Activated CD4-positive, CD25-positive, alpha-beta regulatory T cell (primary cell): ENCODE measurements around the gene CHRDL2.
"Not testable (repeated sequence)": the region's sequence is repeated elsewhere in the genome, so short reads cannot be mapped to it uniquely, and the experiment has no call there.

Source experiments
- DNase-seq, 4 experiments: peaks; one replicate each; lab custom pipeline; 2025; lab: John Stamatoyannopoulos, UW

The CHRDL2 gene

GRCh38 chr11:74669211-74670160 lies 61.7 kb downstream of the CHRDL2 start:
- no peak for DNase-seq

- DNase-seq = no peak
Observed at GRCh38 chr11:74663315-74663714, 67.9 kb downstream of the CHRDL2 start.

GRCh38 chr11:74662487-74663103 lies 68.6 kb downstream of the CHRDL2 start:
- DNase-seq = no peak

- DNase-seq = not testable (repeated sequence)
Observed at GRCh38 chr11:74659124-74659523, 72.1 kb downstream of the CHRDL2 start.

GRCh38 chr11:74654976-74655375 lies 76.2 kb downstream of the CHRDL2 start:
- DNase-seq = no peak

GRCh38 chr11:74650498-74650897 lies 80.7 kb downstream of the CHRDL2 start:
- no peak for DNase-seq

GRCh38 chr11:74648894-74649293 lies 82.3 kb downstream of the CHRDL2 start:
- no peak for DNase-seq

GRCh38 chr11:74647831-74648230 lies 83.4 kb downstream of the CHRDL2 start:
- DNase-seq = no peak

GRCh38 chr11:74647404-74647803 lies 83.8 kb downstream of the CHRDL2 start:
- DNase-seq = no peak

- no peak for DNase-seq
Observed at GRCh38 chr11:74646954-74647353, 84.3 kb downstream of the CHRDL2 start.
